K562 (cell line): Measurements from ENCODE around the gene DCUN1D3. TPM values are rescaled to one million over a fixed set of nuclear protein-coding genes. Genes with fewer than 3 reads are reported as not detected.

ENCODE experiments used
- CC2D1A ChIP-seq: fragments of 450-650 bp; IDR thresholded peaks from 2 replicates; pipeline ENCODE4 v1.6.1; 2017; ENCODE audit warnings: mild to moderate bottlenecking
- DACH1 ChIP-seq: fragments of 450-650 bp; IDR thresholded peaks from 2 replicates; pipeline ENCODE4 v1.6.1; 2018; ENCODE audit not compliant: partially characterized antibody
- DPF2 ChIP-seq: fragments of 450-650 bp; IDR thresholded peaks from 2 replicates; pipeline ENCODE4 v1.6.1; 2016
- KAT7 ChIP-seq: sonication (generic); formaldehyde crosslinking; IDR thresholded peaks from 2 replicates; pipeline ENCODE4 v1.8.0; 2022; ENCODE audit warnings: missing genetic modification reagents, mild to moderate bottlenecking, borderline replicate concordance
- NR2C1 ChIP-seq, 2 experiments: fragments of 450-650 bp; IDR thresholded peaks; 2 replicates each; pipeline ENCODE4 v1.6.1; 2017; ENCODE audit warnings: mild to moderate bottlenecking in 2 of 2, antibody characterized with exemption in 1 of 2, inconsistent platforms in 1 of 2, missing compliant biosample characterization in 1 of 2, missing genetic modification characterization in 1 of 2
- PML ChIP-seq: IDR thresholded peaks from 2 replicates; pipeline ENCODE4 v1.6.1; 2012; ENCODE audit warnings: low read length, inconsistent platforms
- RBM14 ChIP-seq: fragments of 200-400 bp; formaldehyde crosslinking; IDR thresholded peaks from 2 replicates; pipeline ENCODE4 v1.6.1; 2018; ENCODE audit warnings: low read depth, mild to moderate bottlenecking, low read length, moderate library complexity, borderline replicate concordance; ENCODE audit not compliant: insufficient read depth
- SAFB ChIP-seq: fragments of 200-400 bp; formaldehyde crosslinking; IDR thresholded peaks from 2 replicates; pipeline ENCODE4 v1.6.1; 2017; ENCODE audit warnings: low read depth, low read length, borderline replicate concordance
- SUPT5H ChIP-seq: fragments of 450-650 bp; IDR thresholded peaks from 2 replicates; pipeline ENCODE4 v1.6.1; 2016
- TFAM ChIP-seq: fragments of 250-450 bp; sonication (Bioruptor Pico); conservative IDR thresholded peaks from 2 replicates; pipeline ENCODE4 v1.5.0; 2021; ENCODE audit warnings: mild to moderate bottlenecking, moderate library complexity
- THRAP3 ChIP-seq: fragments of 450-650 bp; IDR thresholded peaks from 2 replicates; pipeline ENCODE4 v1.6.1; 2016; ENCODE audit warnings: mild to moderate bottlenecking, inconsistent platforms, borderline replicate concordance
- ZC3H11A ChIP-seq: IDR thresholded peaks from 2 replicates; pipeline ENCODE4 v1.6.1; 2012; ENCODE audit warnings: low read depth, low read length, improper control_type of control experiment
- ZNF57 ChIP-seq: fragments of 450-650 bp; formaldehyde crosslinking; IDR thresholded peaks from 2 replicates; pipeline ENCODE4 v1.4.0; 2020; ENCODE audit warnings: mild to moderate bottlenecking, moderate library complexity
- polyA plus RNA-seq, 8 experiments: library from polyadenylated mRNA; depleted of rRNA in 4 of 8; stranded (reverse) in 5 of 8; unstranded in 3 of 8; fragments of >200 nt; fragmentation: Nextera tagmentation in 2 of 8; fragmentation: Illumina TruSeq in 1 of 8; extraction: Ambion mirVana in 2 of 8; extraction: Trizol in 1 of 8; gene quantifications; 2 replicates each; pipeline versions ENCODE4 v1.2.1 to v1.2.3, GENCODE V29; 2011 to 2014; ENCODE audit warnings: inconsistent platforms in 1 of 8, missing spikeins in 1 of 8
- total RNA-seq, 7 experiments: library from RNA; depleted of rRNA in 6 of 7; stranded (reverse); fragments of >200 nt in 6 of 7; fragmentation: Illumina TruSeq in 2 of 7; extraction: Trizol in 2 of 7; gene quantifications; 2 replicates each; pipeline versions ENCODE4 v1.2.1 to v1.2.3, GENCODE V29; 2011 to 2021; ENCODE audit warnings: low replicate concordance in 1 of 7
- TF ChIP-seq, protein P1 (sequence below): IDR thresholded peaks from 2 replicates; pipeline ENCODE4 v1.6.1; 2011; ENCODE audit not compliant: insufficient read length; ENCODE audit errors: extremely low read depth
- TF ChIP-seq, protein P2 (sequence below), 2 experiments: fragments of 450-650 bp in 1 of 2; sonication (generic) in 1 of 2; formaldehyde crosslinking in 1 of 2; IDR thresholded peaks in 1 of 2; conservative IDR thresholded peaks in 1 of 2; 2 replicates each; pipeline versions ENCODE4 v1.6.1 to v1.8.1; 2016 to 2023; ENCODE audit warnings: mild to moderate bottlenecking in 2 of 2, moderate library complexity in 2 of 2, inconsistent platforms in 1 of 2, missing genetic modification reagents in 1 of 2
- TF ChIP-seq, protein P3 (sequence below): fragments of 450-650 bp; formaldehyde crosslinking; IDR thresholded peaks from 2 replicates; pipeline ENCODE4 v1.4.0; 2022; ENCODE audit warnings: mild to moderate bottlenecking, moderate library complexity
- TF ChIP-seq, protein P4 (sequence below), 3 experiments: fragments of 200-800 bp in 1 of 3; fragments of 250-450 bp in 1 of 3; fragments of 450-650 bp in 1 of 3; sonication (Bioruptor Pico) in 1 of 3; sonication (Bioruptor generic) in 1 of 3; formaldehyde crosslinking in 1 of 3; IDR thresholded peaks; 2 replicates each; pipeline versions ENCODE4 v1.6.1 to v1.8.0; 2016 to 2022; ENCODE audit warnings: mild to moderate bottlenecking in 2 of 3, missing genetic modification characterization in 2 of 3, missing compliant biosample characterization in 1 of 3, moderate library complexity in 1 of 3
- TF ChIP-seq, protein P5 (sequence below), 2 experiments: fragments of 450-650 bp; IDR thresholded peaks; 2 replicates each; pipeline ENCODE4 v1.6.1; 2016

DCUN1D3 gene
- total and polyA plus RNA-seq, 9 of the 15 experiments (the other 6 are each of a cell fraction or from before 2014, with no cell fraction given), result 1.0 to 4.7 (median 2.2) TPM

DNA sequence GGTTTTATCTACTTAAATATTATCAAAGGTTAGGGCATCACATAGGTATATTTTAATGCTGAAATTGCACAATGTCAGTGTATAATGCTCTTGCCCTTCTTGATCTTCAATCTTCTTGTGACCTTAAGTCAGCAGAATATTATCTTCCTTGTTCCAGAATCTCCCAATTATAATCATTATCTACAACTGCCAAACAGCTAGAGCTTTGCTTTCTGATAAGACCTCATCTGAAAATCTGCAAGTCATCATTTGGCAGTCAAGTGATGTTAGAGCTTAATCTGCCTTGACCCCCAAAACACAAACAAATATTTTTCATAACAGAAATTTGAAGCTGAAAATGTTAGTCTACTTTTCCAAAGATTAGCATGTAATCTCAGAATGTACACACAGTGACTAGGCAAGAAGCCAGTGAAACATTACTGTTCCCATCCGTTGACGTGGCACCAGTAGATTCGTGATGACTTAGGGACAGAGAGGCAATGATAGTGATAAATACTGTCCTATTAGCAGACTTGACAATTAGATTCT, 74.1 kb downstream of the DCUN1D3 start (continued):
- no peak for TF ChIP-seq ZNF57
- TF ChIP-seq, protein P1, sequence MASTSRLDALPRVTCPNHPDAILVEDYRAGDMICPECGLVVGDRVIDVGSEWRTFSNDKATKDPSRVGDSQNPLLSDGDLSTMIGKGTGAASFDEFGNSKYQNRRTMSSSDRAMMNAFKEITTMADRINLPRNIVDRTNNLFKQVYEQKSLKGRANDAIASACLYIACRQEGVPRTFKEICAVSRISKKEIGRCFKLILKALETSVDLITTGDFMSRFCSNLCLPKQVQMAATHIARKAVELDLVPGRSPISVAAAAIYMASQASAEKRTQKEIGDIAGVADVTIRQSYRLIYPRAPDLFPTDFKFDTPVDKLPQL, result no peak
- TF ChIP-seq, protein P2, sequence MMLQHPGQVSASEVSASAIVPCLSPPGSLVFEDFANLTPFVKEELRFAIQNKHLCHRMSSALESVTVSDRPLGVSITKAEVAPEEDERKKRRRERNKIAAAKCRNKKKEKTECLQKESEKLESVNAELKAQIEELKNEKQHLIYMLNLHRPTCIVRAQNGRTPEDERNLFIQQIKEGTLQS (IDR thresholded peaks at IDR 0.05), result peak; percentile 53; the same call in 1 of the 2 replicates
- TF ChIP-seq, protein P2 (CRISPR knock-in tag; conservative IDR thresholded peaks at IDR 0.05), result no peak
- TF ChIP-seq PML, result peak; percentile 90
- TF ChIP-seq ZC3H11A, result 0 out of 2 replicates have a peak, but pooled peaks have one; percentile 39
- TF ChIP-seq, protein P3, sequence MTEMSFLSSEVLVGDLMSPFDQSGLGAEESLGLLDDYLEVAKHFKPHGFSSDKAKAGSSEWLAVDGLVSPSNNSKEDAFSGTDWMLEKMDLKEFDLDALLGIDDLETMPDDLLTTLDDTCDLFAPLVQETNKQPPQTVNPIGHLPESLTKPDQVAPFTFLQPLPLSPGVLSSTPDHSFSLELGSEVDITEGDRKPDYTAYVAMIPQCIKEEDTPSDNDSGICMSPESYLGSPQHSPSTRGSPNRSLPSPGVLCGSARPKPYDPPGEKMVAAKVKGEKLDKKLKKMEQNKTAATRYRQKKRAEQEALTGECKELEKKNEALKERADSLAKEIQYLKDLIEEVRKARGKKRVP (CRISPR knock-in tag), result peak; percentile 72
- peak; percentile 22; the same call in 1 of the 2 replicates for TF ChIP-seq CC2D1A
- TF ChIP-seq TFAM (CRISPR knock-in tag), result no peak
- peak; percentile 96 for TF ChIP-seq DPF2
- TF ChIP-seq KAT7 (CRISPR knock-in tag), result peak; percentile 33; the same call in 1 of the 2 replicates
- TF ChIP-seq THRAP3, result no peak
- TF ChIP-seq SUPT5H, result no peak
- TF ChIP-seq DACH1, result peak; percentile 57
- TF ChIP-seq, protein P4, sequence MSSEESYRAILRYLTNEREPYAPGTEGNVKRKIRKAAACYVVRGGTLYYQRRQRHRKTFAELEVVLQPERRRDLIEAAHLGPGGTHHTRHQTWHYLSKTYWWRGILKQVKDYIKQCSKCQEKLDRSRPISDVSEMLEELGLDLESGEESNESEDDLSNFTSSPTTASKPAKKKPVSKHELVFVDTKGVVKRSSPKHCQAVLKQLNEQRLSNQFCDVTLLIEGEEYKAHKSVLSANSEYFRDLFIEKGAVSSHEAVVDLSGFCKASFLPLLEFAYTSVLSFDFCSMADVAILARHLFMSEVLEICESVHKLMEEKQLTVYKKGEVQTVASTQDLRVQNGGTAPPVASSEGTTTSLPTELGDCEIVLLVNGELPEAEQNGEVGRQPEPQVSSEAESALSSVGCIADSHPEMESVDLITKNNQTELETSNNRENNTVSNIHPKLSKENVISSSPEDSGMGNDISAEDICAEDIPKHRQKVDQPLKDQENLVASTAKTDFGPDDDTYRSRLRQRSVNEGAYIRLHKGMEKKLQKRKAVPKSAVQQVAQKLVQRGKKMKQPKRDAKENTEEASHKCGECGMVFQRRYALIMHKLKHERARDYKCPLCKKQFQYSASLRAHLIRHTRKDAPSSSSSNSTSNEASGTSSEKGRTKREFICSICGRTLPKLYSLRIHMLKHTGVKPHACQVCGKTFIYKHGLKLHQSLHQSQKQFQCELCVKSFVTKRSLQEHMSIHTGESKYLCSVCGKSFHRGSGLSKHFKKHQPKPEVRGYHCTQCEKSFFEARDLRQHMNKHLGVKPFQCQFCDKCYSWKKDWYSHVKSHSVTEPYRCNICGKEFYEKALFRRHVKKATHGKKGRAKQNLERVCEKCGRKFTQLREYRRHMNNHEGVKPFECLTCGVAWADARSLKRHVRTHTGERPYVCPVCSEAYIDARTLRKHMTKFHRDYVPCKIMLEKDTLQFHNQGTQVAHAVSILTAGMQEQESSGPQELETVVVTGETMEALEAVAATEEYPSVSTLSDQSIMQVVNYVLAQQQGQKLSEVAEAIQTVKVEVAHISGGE (CRISPR knock-in tag; IDR thresholded peaks at IDR 0.05), result peak in 1 of 3 experiments; percentile 74; a peak in 2 of 6 replicates
- TF ChIP-seq NR2C1 (IDR thresholded peaks at IDR 0.05), result peak; percentile 57
- peak; percentile 85 for TF ChIP-seq NR2C1 (tag; IDR thresholded peaks at IDR 0.05)
- TF ChIP-seq, protein P5, sequence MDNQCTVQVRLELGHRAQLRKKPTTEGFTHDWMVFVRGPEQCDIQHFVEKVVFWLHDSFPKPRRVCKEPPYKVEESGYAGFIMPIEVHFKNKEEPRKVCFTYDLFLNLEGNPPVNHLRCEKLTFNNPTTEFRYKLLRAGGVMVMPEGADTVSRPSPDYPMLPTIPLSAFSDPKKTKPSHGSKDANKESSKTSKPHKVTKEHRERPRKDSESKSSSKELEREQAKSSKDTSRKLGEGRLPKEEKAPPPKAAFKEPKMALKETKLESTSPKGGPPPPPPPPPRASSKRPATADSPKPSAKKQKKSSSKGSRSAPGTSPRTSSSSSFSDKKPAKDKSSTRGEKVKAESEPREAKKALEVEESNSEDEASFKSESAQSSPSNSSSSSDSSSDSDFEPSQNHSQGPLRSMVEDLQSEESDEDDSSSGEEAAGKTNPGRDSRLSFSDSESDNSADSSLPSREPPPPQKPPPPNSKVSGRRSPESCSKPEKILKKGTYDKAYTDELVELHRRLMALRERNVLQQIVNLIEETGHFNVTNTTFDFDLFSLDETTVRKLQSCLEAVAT (IDR thresholded peaks at IDR 0.05), result no peak
- TF ChIP-seq SAFB, result no peak
- TF ChIP-seq RBM14, result no peak
